WERI-Rb-1 (cell line): Measurements from ENCODE around the gene CXCL5.

Experiments
- DNase-seq: peaks from one replicate; pipeline ENCODE4 v3.0.0-alpha.2; 2020
- H3K27ac ChIP-seq: fragments of 250-450 bp; sonication (Bioruptor Pico); 2 replicates; pipeline ENCODE4 v1.5.1; 2020; ENCODE audit warnings: mild to moderate bottlenecking, moderate library complexity
- H3K27me3 ChIP-seq: fragments of 250-450 bp; sonication (Bioruptor Pico); 2 replicates; pipeline ENCODE4 v1.5.1; 2021; ENCODE audit warnings: mild to moderate bottlenecking, low read depth, moderate library complexity; ENCODE audit not compliant: insufficient read depth, severe bottlenecking
- H3K36me3 ChIP-seq: fragments of 250-450 bp; sonication (Bioruptor Pico); 2 replicates; pipeline ENCODE4 v1.5.1; 2020; ENCODE audit warnings: mild to moderate bottlenecking, moderate library complexity
- H3K4me3 ChIP-seq: 2 replicates; pipeline ENCODE4 v1.5.1; 2011; ENCODE audit warnings: low read depth, mild to moderate bottlenecking, control low read depth, low read length
- H3K9me3 ChIP-seq: fragments of 250-450 bp; sonication (Bioruptor Pico); 2 replicates; pipeline ENCODE4 v1.5.1; 2021; ENCODE audit warnings: mild to moderate bottlenecking, moderate library complexity; ENCODE audit not compliant: severe bottlenecking
- TF ChIP-seq, protein P1 (sequence below): IDR thresholded peaks from 2 replicates; pipeline ENCODE4 v1.5.1; 2011; ENCODE audit warnings: low read depth, mild to moderate bottlenecking, control low read depth, inconsistent platforms, low read length

CXCL5 gene

DNA sequence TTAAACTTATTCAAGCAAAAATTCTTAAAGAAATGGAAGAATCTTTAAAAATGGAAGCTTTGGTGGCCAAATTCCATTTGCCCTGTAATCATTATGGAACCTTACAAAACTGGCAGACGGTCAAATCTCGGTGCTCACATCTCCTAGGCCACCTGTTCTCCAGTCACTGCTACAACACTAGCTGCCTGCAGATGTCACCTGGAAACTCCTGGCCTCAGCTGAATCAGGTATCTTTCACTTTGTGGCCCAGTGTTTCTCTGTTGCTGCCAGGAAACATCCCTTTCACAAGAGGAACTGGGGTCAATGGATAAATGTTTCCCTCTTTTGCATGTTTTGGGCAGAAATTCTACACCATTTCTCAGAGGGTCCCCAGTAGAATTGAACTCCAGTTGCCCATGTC lies 44.2 kb upstream of the CXCL5 start:
- no peak overlapping the region for H3K27ac ChIP-seq
- H3K36me3 ChIP-seq: peaks cover 5% of the 10 kb centered on the region; the same call in 1 of the 2 replicates
- DNase-seq: no peak
- H3K4me3 ChIP-seq: no peak overlapping the region
- peaks cover 3% of the 10 kb centered on the region for H3K9me3 ChIP-seq
- TF ChIP-seq, protein P1, sequence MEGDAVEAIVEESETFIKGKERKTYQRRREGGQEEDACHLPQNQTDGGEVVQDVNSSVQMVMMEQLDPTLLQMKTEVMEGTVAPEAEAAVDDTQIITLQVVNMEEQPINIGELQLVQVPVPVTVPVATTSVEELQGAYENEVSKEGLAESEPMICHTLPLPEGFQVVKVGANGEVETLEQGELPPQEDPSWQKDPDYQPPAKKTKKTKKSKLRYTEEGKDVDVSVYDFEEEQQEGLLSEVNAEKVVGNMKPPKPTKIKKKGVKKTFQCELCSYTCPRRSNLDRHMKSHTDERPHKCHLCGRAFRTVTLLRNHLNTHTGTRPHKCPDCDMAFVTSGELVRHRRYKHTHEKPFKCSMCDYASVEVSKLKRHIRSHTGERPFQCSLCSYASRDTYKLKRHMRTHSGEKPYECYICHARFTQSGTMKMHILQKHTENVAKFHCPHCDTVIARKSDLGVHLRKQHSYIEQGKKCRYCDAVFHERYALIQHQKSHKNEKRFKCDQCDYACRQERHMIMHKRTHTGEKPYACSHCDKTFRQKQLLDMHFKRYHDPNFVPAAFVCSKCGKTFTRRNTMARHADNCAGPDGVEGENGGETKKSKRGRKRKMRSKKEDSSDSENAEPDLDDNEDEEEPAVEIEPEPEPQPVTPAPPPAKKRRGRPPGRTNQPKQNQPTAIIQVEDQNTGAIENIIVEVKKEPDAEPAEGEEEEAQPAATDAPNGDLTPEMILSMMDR: 0 out of 2 replicates have a peak, but pooled peaks have one; percentile 16
- H3K27me3 ChIP-seq: no peaks in the 10 kb centered on the region

DNA sequence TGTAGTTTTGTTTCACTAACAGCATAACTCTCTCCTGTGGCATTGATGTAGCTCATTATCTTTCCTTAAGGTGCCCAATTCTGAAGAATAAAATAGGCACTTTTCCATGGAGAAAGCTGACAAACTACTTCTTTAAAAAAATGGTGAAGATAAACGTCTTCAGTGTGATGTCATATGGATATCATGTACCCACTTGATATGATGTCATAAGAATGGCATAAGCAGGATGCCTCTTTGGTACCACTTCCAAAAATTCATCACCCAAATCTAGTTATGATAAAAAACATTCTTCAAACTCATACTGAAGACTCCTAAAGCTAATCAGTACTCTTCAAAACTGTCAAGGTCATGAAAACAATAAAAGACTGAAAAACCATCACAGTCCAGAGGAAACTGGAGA lies 42.9 kb upstream of the CXCL5 start:
- Histone ChIP-seq H3K27ac (no peak overlapping the region), H3K4me3 (no peak overlapping the region), H3K36me3 (peaks cover 5% of the 10 kb centered on the region; the same call in 1 of the 2 replicates), H3K27me3 (no peaks in the 10 kb centered on the region), H3K9me3 (no peaks in the 10 kb centered on the region)
- DNase-seq: no peak
- TF ChIP-seq, protein P1: no peak

DNA sequence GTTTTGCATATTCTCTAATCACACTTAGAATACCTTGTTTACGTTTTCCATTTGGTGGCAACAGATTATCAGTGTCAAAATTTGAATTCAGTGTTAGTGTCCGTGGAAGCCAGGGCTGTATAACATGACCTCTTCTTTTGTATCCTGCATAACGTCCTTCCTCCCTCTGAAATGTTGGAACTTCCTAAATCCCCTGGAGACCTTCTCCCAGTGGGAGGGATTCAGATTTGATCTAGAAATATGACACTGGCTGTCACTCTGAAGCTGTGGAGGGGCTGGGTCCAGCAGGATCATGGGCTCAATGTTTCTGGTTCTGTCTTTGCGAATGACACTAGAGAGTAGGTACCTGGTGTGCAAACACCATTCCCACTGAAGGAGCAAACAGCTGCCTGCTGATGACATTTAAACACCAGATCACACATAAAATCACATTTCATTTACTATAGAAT lies 40.9 kb upstream of the CXCL5 start:
- Histone ChIP-seq H3K27me3 (no peaks in the 10 kb centered on the region), H3K36me3 (peaks cover 5% of the 10 kb centered on the region; the same call in 1 of the 2 replicates), H3K9me3 (no peaks in the 10 kb centered on the region), H3K27ac (no peak overlapping the region), H3K4me3 (peak overlapping the region; percentile 69)
- TF ChIP-seq, protein P1: no peak
- DNase-seq: no peak

DNA sequence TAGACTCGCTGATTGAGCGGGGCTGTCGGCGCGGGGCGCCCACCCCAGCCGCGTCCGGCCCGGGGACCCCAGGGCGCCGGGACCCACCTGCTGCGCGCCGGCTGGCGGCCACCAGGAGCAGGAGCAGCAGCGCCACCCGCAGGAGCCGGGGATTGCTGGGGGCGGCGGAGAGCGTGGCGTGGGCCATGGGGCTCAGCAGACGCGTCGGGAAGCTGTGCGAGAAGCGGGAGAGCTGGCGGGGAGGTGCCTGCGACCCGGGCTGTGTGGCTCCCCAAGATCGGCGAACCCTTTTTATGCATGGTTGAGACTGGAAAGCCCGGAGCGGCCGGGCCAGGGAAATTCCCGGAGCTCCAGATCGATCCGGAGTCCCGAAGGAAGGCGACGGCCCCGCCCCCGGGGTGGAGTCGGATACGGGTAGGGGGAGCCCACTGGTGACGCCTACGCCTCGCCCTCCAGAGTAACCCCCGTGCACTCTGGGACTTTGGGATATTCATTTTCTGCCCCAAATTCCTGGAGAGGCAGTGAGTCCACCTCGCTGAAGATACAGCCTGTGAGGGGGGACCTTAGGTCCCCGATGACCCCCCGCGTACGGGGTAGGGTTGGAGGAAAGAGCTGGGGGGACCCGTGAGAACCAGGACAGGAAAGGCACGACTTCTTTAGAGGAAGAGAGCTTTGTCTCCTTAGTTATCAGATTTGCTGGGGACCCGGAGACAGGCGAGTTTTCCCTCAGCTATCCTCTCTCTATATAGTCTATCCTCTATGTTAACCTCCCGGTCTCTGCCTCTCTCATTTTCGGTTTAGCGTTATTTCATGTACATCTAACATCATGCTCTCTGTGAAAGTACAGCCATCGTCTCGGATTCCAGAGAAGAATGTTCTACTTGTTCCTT lies 40.2 kb upstream of the CXCL5 start, which contains the start of gene CXCL3:
CXCL3 (minus strand) TSS at position 265 of the 890 bp plus-strand sequence; CDS start at position 187, 78 bp downstream.
- H3K4me3 ChIP-seq: peak within 1 kb of the TSS; percentile 69
- TF ChIP-seq, protein P1: peak; percentile 32; the same call in 1 of the 2 replicates
- H3K9me3 ChIP-seq: no peaks in the 10 kb centered on the region
- H3K36me3 ChIP-seq: peaks cover 5% of the 10 kb centered on the region; the same call in 1 of the 2 replicates
- peak within 1 kb of the TSS; percentile 82 for H3K27ac ChIP-seq
- peak; percentile 76 for DNase-seq
- no peaks in the 10 kb centered on the region for H3K27me3 ChIP-seq

DNA sequence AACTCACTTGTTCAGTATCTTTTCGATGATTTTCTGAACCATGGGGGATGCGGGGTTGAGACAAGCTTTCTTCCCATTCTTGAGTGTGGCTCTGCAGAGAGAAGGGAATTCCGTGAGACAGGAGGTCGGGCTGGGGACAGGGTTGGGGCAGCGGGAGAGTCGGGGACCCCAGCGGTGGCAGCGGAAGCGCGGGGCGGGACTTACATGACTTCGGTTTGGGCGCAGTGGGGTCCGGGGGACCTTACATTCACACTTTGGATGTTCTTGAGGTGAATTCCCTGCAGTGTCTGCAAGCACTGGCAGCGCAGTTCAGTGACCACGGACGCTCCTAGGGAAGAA lies 39.6 kb upstream of the CXCL5 start:
- H3K4me3 ChIP-seq: peak overlapping the region; percentile 69
- H3K9me3 ChIP-seq: no peaks in the 10 kb centered on the region

More for the DNA sequence above, 39.6 kb upstream of the CXCL5 start:
- peak; percentile 16 for DNase-seq
- TF ChIP-seq, protein P1: no peak
- H3K27me3 ChIP-seq: no peaks in the 10 kb centered on the region
- peaks cover 5% of the 10 kb centered on the region; the same call in 1 of the 2 replicates for H3K36me3 ChIP-seq
- peak overlapping the region; percentile 82; the same call in 1 of the 2 replicates for H3K27ac ChIP-seq
